ENCODE results near the gene TNFAIP3.
"Not testable (repeated sequence)": the region's sequence is repeated elsewhere in the genome, so short reads cannot be mapped to it uniquely, and the experiment has no call there.

Gene TNFAIP3

DNA sequence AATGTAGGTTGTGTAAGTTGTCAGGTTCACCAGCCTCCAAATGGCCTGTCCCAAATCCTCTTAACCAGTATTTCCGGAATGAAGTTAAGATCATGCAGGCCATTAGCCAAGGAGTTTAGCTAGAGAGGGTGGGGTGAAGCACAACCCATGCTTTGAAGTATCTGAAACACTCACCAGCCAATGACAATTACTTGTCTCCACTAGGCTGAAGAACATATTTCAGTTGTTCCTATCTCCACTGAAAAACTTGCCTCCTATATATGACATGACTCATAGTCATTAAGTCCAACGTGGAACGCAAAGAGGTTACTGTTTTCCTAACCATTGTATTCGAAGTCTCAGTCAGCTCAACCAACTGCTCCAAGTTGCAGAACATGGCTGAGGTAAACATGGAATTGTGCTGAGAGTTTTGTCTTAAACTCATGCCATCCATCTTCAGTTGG, 37.4 kb upstream of the TNFAIP3 start:
- no peaks in the 10 kb centered on the region for H3K36me3 ChIP-seq
- no peak for DNase-seq
- no peaks in the 10 kb centered on the region for H3K27me3 ChIP-seq (ENCODE audit: insufficient read depth, low read depth, severe bottlenecking)
- H3K4me3 ChIP-seq (ENCODE audit: low read depth, low read length) = no peak overlapping the region
- TF ChIP-seq, protein P1, sequence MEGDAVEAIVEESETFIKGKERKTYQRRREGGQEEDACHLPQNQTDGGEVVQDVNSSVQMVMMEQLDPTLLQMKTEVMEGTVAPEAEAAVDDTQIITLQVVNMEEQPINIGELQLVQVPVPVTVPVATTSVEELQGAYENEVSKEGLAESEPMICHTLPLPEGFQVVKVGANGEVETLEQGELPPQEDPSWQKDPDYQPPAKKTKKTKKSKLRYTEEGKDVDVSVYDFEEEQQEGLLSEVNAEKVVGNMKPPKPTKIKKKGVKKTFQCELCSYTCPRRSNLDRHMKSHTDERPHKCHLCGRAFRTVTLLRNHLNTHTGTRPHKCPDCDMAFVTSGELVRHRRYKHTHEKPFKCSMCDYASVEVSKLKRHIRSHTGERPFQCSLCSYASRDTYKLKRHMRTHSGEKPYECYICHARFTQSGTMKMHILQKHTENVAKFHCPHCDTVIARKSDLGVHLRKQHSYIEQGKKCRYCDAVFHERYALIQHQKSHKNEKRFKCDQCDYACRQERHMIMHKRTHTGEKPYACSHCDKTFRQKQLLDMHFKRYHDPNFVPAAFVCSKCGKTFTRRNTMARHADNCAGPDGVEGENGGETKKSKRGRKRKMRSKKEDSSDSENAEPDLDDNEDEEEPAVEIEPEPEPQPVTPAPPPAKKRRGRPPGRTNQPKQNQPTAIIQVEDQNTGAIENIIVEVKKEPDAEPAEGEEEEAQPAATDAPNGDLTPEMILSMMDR (IDR thresholded peaks at IDR 0.05; ENCODE audit: low read depth, low read length) = no peak
- no peaks in the 10 kb centered on the region for H3K9me3 ChIP-seq (ENCODE audit: severe bottlenecking)
- H3K27ac ChIP-seq = no peak overlapping the region

DNA sequence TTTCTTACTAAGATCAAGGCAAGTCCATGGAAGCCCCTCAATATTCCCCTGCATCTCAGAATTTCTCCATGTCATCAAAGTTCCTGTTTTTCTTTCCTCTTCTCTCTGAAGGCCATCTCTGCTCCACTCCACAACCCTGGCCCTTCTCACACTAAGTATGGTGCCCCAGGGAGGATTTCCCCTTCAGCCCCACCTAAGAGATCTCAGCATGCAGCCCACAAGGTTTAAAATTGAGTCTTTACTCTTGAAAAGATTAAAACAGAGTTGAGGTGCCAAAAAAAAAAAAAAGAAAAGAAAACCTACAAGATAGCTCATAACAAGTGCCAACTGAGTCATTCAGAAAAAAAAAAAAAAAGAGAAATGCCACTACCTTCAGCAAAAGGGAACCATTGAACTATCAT, 36.5 kb upstream of the TNFAIP3 start:
- no peak overlapping the region for H3K27ac ChIP-seq
- TF ChIP-seq, protein P1 (IDR thresholded peaks at IDR 0.05; ENCODE audit: low read depth, low read length) = no peak

DNA sequence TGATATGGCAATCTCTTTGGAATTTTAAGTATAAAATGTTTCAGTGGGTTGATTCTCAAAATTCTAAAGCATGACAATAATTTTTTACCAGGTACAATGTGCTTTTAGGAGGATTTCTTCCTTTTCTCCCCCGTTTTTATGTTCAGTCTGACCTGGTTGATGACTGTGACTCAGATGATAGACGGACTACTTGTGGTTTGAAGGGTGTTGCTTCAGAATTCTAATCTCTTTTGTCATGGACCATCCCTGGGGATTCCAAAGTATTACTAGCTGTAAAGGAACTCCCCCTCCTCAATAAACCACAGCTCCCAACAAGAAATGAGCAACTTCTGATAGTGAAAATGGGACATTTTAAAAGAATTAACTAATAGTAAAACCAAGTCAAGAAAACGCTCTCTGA, 34.9 kb upstream of the TNFAIP3 start:
- H3K4me3 ChIP-seq (ENCODE audit: low read depth, low read length) = no peak overlapping the region
- TF ChIP-seq, protein P1 (IDR thresholded peaks at IDR 0.05; ENCODE audit: low read depth, low read length) = no peak
- H3K36me3 ChIP-seq = no peaks in the 10 kb centered on the region
- H3K27ac ChIP-seq = no peak overlapping the region
- no peaks in the 10 kb centered on the region for H3K9me3 ChIP-seq (ENCODE audit: severe bottlenecking)
- no peaks in the 10 kb centered on the region for H3K27me3 ChIP-seq (ENCODE audit: insufficient read depth, low read depth, severe bottlenecking)
- no peak for DNase-seq

More for the DNA sequence above, 36.5 kb upstream of the TNFAIP3 start:
- no peaks in the 10 kb centered on the region for H3K27me3 ChIP-seq (ENCODE audit: insufficient read depth, low read depth, severe bottlenecking)
- H3K4me3 ChIP-seq (ENCODE audit: low read depth, low read length) = no peak overlapping the region
- no peaks in the 10 kb centered on the region for H3K9me3 ChIP-seq (ENCODE audit: severe bottlenecking)
- H3K36me3 ChIP-seq = no peaks in the 10 kb centered on the region
- no peak for DNase-seq

DNA sequence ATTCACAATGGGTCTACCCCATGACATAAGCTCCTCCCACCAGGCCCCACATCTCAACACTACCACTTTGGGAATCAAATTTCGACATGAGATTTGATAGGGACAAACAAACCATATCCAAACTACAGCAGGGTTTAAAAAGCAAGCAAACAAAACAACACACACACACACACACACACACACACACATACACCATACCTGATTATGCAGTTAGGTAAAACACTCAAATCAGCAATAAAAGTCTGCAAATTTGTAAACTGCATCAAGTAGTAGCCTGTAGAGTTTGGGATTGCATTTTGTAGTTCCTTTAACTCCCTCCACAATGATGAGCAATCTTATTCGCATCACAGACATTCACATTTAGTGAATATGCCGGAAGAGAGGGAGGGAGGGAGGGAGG, 32.6 kb upstream of the TNFAIP3 start:
- H3K27ac ChIP-seq = no peak overlapping the region
- H3K9me3 ChIP-seq (ENCODE audit: severe bottlenecking) = peaks cover 2% of the 10 kb centered on the region
- H3K36me3 ChIP-seq = no peaks in the 10 kb centered on the region
- no peak for DNase-seq
- TF ChIP-seq, protein P1 (IDR thresholded peaks at IDR 0.05; ENCODE audit: low read depth, low read length) = no peak
- no peaks in the 10 kb centered on the region for H3K27me3 ChIP-seq (ENCODE audit: insufficient read depth, low read depth, severe bottlenecking)
- no peak overlapping the region for H3K4me3 ChIP-seq (ENCODE audit: low read depth, low read length)

DNA sequence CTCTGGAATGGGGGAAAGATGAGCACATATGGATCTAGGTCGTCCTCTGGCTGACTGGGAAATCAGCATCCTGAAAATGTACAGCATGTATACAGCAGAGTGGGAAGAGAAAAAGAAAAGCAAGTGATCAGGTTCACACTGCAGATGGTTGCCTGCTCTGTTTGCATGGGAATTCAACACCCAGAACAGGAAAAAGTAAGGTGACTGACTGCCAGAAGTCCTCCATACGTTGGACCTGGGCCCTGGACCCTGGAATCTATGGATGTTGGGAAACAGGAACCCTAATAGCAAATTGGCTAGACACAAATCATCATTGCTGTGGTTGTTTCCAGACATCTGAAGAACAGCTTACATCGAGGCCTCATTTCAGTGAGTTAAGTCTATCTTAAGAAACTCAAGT, 30.3 kb upstream of the TNFAIP3 start:
- Histone ChIP-seq H3K27me3 (ENCODE audit: insufficient read depth, low read depth, severe bottlenecking) (no peaks in the 10 kb centered on the region), H3K9me3 (ENCODE audit: severe bottlenecking) (peaks cover 2% of the 10 kb centered on the region), H3K4me3 (ENCODE audit: low read depth, low read length) (no peak overlapping the region), H3K36me3 (no peaks in the 10 kb centered on the region), H3K27ac (no peak overlapping the region)
- TF ChIP-seq, protein P1 (IDR thresholded peaks at IDR 0.05; ENCODE audit: low read depth, low read length) = no peak
- no peak for DNase-seq

DNA sequence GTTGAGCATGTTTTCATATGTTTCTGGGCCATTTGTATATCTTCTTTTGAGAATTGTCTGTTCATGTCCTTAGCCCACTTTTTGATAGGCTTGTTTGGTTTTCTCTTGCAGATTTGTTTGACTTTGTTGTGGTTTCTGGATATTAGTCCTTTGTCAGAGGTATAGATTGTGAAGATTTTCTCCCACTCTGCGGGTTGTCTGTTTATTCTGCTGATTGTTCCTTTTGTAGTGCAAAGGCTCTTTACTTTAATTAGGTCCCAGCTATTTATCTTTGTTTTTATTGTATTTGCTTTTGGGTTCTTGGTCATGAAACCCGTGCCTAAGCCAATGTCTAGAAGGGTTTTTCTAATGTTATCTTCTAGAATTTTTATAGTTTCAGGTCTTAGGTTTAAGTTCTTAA, 29.0 kb upstream of the TNFAIP3 start:
- not testable (repeated sequence) for H3K36me3 ChIP-seq, H3K27ac ChIP-seq

DNA sequence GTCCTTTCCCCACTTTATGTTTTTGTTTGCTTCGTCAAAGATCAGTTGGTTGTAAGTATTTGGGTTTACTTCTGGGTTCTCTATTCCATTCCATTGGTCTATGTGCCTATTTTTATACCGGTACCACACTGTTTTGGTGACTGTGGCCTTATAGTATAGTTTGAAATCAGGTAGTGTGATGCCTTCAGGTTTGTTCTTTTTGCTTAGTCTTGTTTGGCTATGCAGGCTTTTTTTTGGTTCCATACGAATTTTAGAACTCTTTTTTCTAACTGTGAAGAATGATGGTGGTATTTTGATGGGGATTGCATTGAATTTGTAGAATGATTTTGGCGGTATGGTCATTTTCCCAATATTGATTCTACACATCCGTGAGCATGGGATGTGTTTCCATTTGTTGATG, 28.5 kb upstream of the TNFAIP3 start:
- not testable (repeated sequence) for H3K4me3 ChIP-seq (ENCODE audit: low read depth, low read length); DNase-seq; H3K9me3 ChIP-seq (ENCODE audit: severe bottlenecking); H3K27ac ChIP-seq; H3K27me3 ChIP-seq (ENCODE audit: insufficient read depth, low read depth, severe bottlenecking); H3K36me3 ChIP-seq

More for the DNA sequence above, 29.0 kb upstream of the TNFAIP3 start:
- H3K9me3 ChIP-seq (ENCODE audit: severe bottlenecking); H3K27me3 ChIP-seq (ENCODE audit: insufficient read depth, low read depth, severe bottlenecking); H3K4me3 ChIP-seq (ENCODE audit: low read depth, low read length); DNase-seq: not testable (repeated sequence)
